Measurements from ENCODE around the gene PAQR9.
"Not testable (repeated sequence)": the region's sequence is repeated elsewhere in the genome, so short reads cannot be mapped to it uniquely, and the experiment has no call there.

PAQR9 gene

DNA sequence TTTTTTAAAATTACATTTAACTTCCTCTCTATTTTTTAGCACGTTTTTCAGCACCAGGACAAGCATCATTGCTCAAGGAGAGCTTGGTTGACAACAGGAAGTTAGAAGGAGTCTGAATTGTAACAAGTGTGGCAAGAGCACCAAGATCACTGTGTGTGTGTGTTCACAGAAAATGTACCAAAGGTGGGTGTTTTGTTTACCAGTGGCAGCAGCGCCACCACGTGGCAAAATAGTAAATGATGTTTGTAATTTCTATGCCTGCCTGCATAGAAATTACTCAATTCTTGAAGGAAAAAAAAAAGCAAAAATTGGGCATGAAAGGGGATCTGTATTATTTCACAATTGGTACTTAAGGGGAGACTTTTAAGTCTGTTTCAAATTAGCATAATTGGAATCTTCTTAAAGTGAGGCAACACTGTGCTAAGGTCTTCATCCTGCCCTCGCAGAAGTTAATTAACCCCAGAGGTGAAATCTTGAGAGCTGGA is 30.5 kb upstream of the PAQR9 start:
- TF ChIP-seq, protein P1, sequence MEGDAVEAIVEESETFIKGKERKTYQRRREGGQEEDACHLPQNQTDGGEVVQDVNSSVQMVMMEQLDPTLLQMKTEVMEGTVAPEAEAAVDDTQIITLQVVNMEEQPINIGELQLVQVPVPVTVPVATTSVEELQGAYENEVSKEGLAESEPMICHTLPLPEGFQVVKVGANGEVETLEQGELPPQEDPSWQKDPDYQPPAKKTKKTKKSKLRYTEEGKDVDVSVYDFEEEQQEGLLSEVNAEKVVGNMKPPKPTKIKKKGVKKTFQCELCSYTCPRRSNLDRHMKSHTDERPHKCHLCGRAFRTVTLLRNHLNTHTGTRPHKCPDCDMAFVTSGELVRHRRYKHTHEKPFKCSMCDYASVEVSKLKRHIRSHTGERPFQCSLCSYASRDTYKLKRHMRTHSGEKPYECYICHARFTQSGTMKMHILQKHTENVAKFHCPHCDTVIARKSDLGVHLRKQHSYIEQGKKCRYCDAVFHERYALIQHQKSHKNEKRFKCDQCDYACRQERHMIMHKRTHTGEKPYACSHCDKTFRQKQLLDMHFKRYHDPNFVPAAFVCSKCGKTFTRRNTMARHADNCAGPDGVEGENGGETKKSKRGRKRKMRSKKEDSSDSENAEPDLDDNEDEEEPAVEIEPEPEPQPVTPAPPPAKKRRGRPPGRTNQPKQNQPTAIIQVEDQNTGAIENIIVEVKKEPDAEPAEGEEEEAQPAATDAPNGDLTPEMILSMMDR (IDR thresholded peaks at IDR 0.05; ENCODE audit: insufficient read depth, low read length, poor library complexity, severe bottlenecking), result peak; percentile 64
- TF ChIP-seq EZH2phosphoT487 (conservative IDR thresholded peaks at IDR 0.05; ENCODE audit: low read length), result no peak
- H3K9me2 ChIP-seq (replicated peaks; ENCODE audit: insufficient read depth, low read length), result no peaks in the 10 kb centered on the region
- no peak overlapping the region for H2AFZ ChIP-seq (ENCODE audit: low read depth, low read length, severe bottlenecking)
- no peak overlapping the region for H3K9ac ChIP-seq (ENCODE audit: low read length)
- H3K4me3 ChIP-seq (ENCODE audit: insufficient read depth, low read length, poor library complexity, severe bottlenecking), result no peak overlapping the region
- H3K27ac ChIP-seq (ENCODE audit: low read depth, low read length), result no peak overlapping the region
- no peaks in the 10 kb centered on the region for H3K36me3 ChIP-seq (ENCODE audit: low read length)
- H3K79me2 ChIP-seq (ENCODE audit: insufficient read depth, low read length), result no peaks in the 10 kb centered on the region
- H3K27me3 ChIP-seq (ENCODE audit: low read length), result no peaks in the 10 kb centered on the region
- no peaks in the 10 kb centered on the region for H3F3A ChIP-seq (ENCODE audit: insufficient read depth)
- H3K4me2 ChIP-seq (ENCODE audit: low read depth, low read length, poor library complexity, severe bottlenecking), result no peak overlapping the region
- no peaks in the 10 kb centered on the region for H4K20me1 ChIP-seq (ENCODE audit: low read depth, low read length)
- no peaks in the 10 kb centered on the region for H3K9me3 ChIP-seq (ENCODE audit: insufficient read depth, low read length)

DNA sequence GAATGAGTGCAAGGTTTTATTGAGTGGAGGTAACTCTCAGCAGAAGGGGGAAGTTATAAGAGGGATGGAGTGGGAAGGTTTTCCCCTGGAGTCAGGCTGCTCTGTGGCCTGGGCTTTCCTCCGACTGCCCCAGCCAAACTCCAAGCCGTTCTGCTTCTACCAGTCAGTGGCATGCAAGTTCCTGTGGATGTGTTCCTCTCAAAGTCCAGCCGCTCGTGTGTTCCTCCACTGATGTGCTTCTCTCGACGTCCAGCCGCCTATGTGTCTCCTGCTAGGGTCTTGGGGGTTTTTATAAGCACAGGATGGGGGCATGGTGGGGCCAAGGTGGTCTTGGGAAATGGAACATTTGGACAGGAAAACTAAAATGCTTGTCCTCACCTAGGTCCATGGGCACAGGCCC is 28.8 kb upstream of the PAQR9 start:
- no peak overlapping the region for H2AFZ ChIP-seq (ENCODE audit: low read depth, low read length, severe bottlenecking)

DNA sequence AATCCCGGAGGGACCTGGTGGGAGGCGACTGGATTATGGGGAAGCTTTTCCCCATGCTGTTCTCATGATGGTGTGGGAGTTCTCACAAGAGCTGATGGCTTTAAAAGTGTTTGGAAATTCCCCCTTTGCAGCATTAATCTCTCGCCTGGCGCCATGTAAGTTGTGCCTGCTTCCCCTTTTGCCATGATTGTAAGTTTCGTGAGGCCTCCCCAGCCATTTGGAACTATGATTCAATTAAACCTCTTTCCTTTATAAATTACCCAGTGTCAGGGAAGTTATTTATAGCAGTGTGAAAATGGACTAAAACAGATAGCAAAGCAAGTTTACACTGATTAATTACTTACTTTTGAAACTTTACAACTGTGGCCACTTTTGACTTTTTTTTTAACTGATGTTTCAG is 27.2 kb upstream of the PAQR9 start:
- H3K9me2 ChIP-seq (replicated peaks; ENCODE audit: insufficient read depth, low read length), result no peaks in the 10 kb centered on the region
- no peaks in the 10 kb centered on the region for H3K79me2 ChIP-seq (ENCODE audit: insufficient read depth, low read length)
- H3K4me2 ChIP-seq (ENCODE audit: low read depth, low read length, poor library complexity, severe bottlenecking), result no peak overlapping the region
- H3K4me3 ChIP-seq (ENCODE audit: insufficient read depth, low read length, poor library complexity, severe bottlenecking), result no peak overlapping the region
- no peak overlapping the region for H3K27ac ChIP-seq (ENCODE audit: low read depth, low read length)
- no peaks in the 10 kb centered on the region for H3K27me3 ChIP-seq (ENCODE audit: low read length)
- no peaks in the 10 kb centered on the region for H3K9me3 ChIP-seq (ENCODE audit: insufficient read depth, low read length)
- TF ChIP-seq, protein P1 (IDR thresholded peaks at IDR 0.05; ENCODE audit: insufficient read depth, low read length, poor library complexity, severe bottlenecking), result no peak
- TF ChIP-seq EZH2phosphoT487 (conservative IDR thresholded peaks at IDR 0.05; ENCODE audit: low read length), result no peak
- no peaks in the 10 kb centered on the region for H4K20me1 ChIP-seq (ENCODE audit: low read depth, low read length)
- no peaks in the 10 kb centered on the region for H3F3A ChIP-seq (ENCODE audit: insufficient read depth)
- H3K36me3 ChIP-seq (ENCODE audit: low read length), result no peaks in the 10 kb centered on the region
- H3K9ac ChIP-seq (ENCODE audit: low read length), result no peak overlapping the region
- no peak overlapping the region for H2AFZ ChIP-seq (ENCODE audit: low read depth, low read length, severe bottlenecking)

More for the DNA sequence above, 28.8 kb upstream of the PAQR9 start:
- no peaks in the 10 kb centered on the region for H3K9me3 ChIP-seq (ENCODE audit: insufficient read depth, low read length)
- H3K27me3 ChIP-seq (ENCODE audit: low read length), result no peaks in the 10 kb centered on the region
- H3K9ac ChIP-seq (ENCODE audit: low read length), result no peak overlapping the region
- H3K36me3 ChIP-seq (ENCODE audit: low read length), result no peaks in the 10 kb centered on the region
- H3K4me2 ChIP-seq (ENCODE audit: low read depth, low read length, poor library complexity, severe bottlenecking), result no peak overlapping the region
- no peak overlapping the region for H3K27ac ChIP-seq (ENCODE audit: low read depth, low read length)
- no peaks in the 10 kb centered on the region for H4K20me1 ChIP-seq (ENCODE audit: low read depth, low read length)
- H3K79me2 ChIP-seq (ENCODE audit: insufficient read depth, low read length), result no peaks in the 10 kb centered on the region
- TF ChIP-seq, protein P1 (IDR thresholded peaks at IDR 0.05; ENCODE audit: insufficient read depth, low read length, poor library complexity, severe bottlenecking), result no peak
- no peak for TF ChIP-seq EZH2phosphoT487 (conservative IDR thresholded peaks at IDR 0.05; ENCODE audit: low read length)
- no peaks in the 10 kb centered on the region for H3F3A ChIP-seq (ENCODE audit: insufficient read depth)
- no peaks in the 10 kb centered on the region for H3K9me2 ChIP-seq (replicated peaks; ENCODE audit: insufficient read depth, low read length)
- H3K4me3 ChIP-seq (ENCODE audit: insufficient read depth, low read length, poor library complexity, severe bottlenecking), result no peak overlapping the region

DNA sequence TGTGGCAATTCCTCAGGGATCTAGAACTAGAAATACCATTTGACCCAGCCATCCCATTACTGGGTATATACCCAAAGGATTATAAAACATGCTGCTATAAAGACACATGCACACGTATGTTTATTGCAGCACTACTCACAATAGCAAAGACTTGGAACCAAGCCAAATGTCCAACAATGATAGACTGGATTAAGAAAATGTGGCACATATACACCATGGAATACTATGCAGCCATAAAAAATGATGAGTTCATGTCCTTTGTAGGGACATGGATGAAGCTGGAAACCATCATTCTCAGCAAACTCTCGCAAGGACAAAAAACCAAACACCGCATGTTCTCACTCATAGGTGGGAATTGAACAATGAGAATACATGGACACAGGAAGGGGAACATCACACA is 25.4 kb upstream of the PAQR9 start:
- H4K20me1 ChIP-seq (ENCODE audit: low read depth, low read length); H3K36me3 ChIP-seq (ENCODE audit: low read length); H3K9me3 ChIP-seq (ENCODE audit: insufficient read depth, low read length); H3K9me2 ChIP-seq (replicated peaks; ENCODE audit: insufficient read depth, low read length); H3F3A ChIP-seq (ENCODE audit: insufficient read depth); H3K79me2 ChIP-seq (ENCODE audit: insufficient read depth, low read length); H3K27me3 ChIP-seq (ENCODE audit: low read length); H3K4me2 ChIP-seq (ENCODE audit: low read depth, low read length, poor library complexity, severe bottlenecking); H3K4me3 ChIP-seq (ENCODE audit: insufficient read depth, low read length, poor library complexity, severe bottlenecking); H2AFZ ChIP-seq (ENCODE audit: low read depth, low read length, severe bottlenecking); H3K9ac ChIP-seq (ENCODE audit: low read length); H3K27ac ChIP-seq (ENCODE audit: low read depth, low read length): not testable (repeated sequence)

DNA sequence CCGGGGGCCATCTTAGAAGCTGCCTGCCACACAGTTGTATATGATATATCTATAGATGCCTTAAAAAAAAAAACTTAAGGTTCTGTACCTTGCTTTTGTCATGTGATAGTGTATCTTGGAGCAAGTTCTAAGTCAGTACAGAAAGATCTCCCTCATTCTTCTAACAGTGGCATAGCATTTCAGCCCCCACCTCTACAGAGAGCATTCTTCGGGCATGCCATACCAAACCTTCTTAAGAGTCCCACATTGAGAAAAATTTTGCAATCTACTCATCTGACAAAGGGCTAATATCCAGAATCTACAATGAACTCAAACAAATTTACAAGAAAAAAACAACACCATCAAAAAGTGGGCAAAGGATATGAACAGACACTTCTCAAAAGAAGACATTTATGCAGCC is 24.7 kb upstream of the PAQR9 start:
- H3K27me3 ChIP-seq (ENCODE audit: low read length); H3K36me3 ChIP-seq (ENCODE audit: low read length); H4K20me1 ChIP-seq (ENCODE audit: low read depth, low read length); H3K4me2 ChIP-seq (ENCODE audit: low read depth, low read length, poor library complexity, severe bottlenecking); H3K79me2 ChIP-seq (ENCODE audit: insufficient read depth, low read length); H3K9ac ChIP-seq (ENCODE audit: low read length); H2AFZ ChIP-seq (ENCODE audit: low read depth, low read length, severe bottlenecking); H3F3A ChIP-seq (ENCODE audit: insufficient read depth); H3K9me3 ChIP-seq (ENCODE audit: insufficient read depth, low read length); H3K27ac ChIP-seq (ENCODE audit: low read depth, low read length); H3K4me3 ChIP-seq (ENCODE audit: insufficient read depth, low read length, poor library complexity, severe bottlenecking); H3K9me2 ChIP-seq (replicated peaks; ENCODE audit: insufficient read depth, low read length): not testable (repeated sequence)

Measured in SU-DHL-6 (cell line).